Fibroblast of mammary gland (primary cell): Measurements from ENCODE around the gene PANK1.

Experiments
- DNase-seq: peaks from one replicate; pipeline ENCODE4 v3.0.0-alpha.2; 2010; ENCODE audit warnings: low read depth
- H3K4me3 ChIP-seq: 2 replicates; pipeline ENCODE4 v1.5.1; 2011; ENCODE audit warnings: low read depth, mild to moderate bottlenecking, low read length, moderate library complexity; ENCODE audit not compliant: control insufficient read depth
- TF ChIP-seq, protein P1 (sequence below): conservative IDR thresholded peaks from 2 replicates; pipeline ENCODE4 v1.5.1; 2011; ENCODE audit warnings: low read depth, low read length, inconsistent platforms; ENCODE audit not compliant: control insufficient read depth, insufficient read depth

PANK1 gene

DNA sequence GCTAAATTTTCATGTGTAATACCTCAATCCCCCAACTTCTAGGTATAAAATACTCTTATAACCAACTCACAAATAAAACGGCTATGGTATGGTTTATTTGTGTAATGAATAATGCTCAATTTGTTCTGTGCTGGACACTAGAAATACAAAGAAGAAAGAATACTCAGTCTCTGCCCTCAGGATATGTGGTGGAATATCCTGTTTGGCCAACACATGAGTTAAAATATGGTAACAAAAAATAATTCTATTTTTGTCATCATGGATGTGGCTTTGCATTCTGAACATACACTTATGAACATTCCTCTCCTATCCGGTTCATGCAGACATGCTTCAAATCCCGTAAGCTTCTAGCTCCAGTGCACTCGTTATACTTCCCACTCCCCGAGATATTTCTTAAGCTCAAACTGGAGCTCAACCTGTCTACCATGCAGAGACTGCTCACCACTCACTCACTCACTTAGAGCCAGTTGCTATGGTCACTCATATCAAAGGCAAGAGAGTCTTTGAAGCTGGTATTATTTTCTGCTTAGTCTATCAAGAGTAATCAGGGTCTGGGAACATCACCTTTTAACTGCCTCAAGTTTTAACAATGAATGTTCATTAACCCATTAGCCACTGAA is 55.8 kb downstream of the PANK1 start:
- H3K4me3 ChIP-seq, result no peak overlapping the region
- DNase-seq, result no peak
- TF ChIP-seq, protein P1, sequence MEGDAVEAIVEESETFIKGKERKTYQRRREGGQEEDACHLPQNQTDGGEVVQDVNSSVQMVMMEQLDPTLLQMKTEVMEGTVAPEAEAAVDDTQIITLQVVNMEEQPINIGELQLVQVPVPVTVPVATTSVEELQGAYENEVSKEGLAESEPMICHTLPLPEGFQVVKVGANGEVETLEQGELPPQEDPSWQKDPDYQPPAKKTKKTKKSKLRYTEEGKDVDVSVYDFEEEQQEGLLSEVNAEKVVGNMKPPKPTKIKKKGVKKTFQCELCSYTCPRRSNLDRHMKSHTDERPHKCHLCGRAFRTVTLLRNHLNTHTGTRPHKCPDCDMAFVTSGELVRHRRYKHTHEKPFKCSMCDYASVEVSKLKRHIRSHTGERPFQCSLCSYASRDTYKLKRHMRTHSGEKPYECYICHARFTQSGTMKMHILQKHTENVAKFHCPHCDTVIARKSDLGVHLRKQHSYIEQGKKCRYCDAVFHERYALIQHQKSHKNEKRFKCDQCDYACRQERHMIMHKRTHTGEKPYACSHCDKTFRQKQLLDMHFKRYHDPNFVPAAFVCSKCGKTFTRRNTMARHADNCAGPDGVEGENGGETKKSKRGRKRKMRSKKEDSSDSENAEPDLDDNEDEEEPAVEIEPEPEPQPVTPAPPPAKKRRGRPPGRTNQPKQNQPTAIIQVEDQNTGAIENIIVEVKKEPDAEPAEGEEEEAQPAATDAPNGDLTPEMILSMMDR, result no peak

GRCh38 chr10:89588671-89589070 is 56.4 kb downstream of the PANK1 start:
- H3K4me3 ChIP-seq, result no peak overlapping the region
- TF ChIP-seq, protein P1, result no peak
- DNase-seq, result peak; percentile 12

DNA sequence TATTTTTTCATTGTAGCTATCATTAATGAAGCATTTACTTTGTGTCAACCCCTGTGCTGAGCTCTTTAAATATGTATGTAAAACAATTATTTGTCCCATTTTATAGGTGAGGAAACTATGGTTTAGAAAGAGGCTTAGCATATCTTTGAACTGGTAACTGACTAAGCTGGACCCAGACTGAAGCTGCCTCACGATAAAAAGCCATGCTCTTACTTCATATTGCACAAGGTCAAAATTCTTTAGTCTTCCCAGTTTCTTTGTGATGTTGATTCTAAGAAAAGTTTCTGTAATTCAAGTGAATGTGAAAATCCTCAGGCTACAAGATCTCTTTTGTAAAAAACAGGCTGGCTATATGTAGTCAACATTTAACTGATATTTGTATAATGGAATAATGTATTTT is 63.0 kb downstream of the PANK1 start:
- DNase-seq, result no peak
- H3K4me3 ChIP-seq, result no peak overlapping the region
- TF ChIP-seq, protein P1, result no peak

- no peak for DNase-seq
- H3K4me3 ChIP-seq, result no peak overlapping the region
- TF ChIP-seq, protein P1, result no peak
These were observed 64.8 kb downstream of the PANK1 start for GRCh38 chr10:89580243-89580642.

- DNase-seq, result no peak
- TF ChIP-seq, protein P1, result no peak
- H3K4me3 ChIP-seq, result no peak overlapping the region
These were observed 68.3 kb downstream of the PANK1 start for GRCh38 chr10:89576696-89577095.

- no peak overlapping the region for H3K4me3 ChIP-seq
- TF ChIP-seq, protein P1, result no peak
- no peak for DNase-seq
These were observed 69.0 kb downstream of the PANK1 start for GRCh38 chr10:89576022-89576421.

GRCh38 chr10:89575031-89575430 is 70.0 kb downstream of the PANK1 start:
- TF ChIP-seq, protein P1, result no peak
- no peak for DNase-seq
- no peak overlapping the region for H3K4me3 ChIP-seq
